LHCN-M2 (cell line): ENCODE results near the gene MUS81. TPM values are rescaled to one million over a fixed set of nuclear protein-coding genes. Genes with fewer than 3 reads are reported as not detected.
"Not testable (repeated sequence)": the region's sequence is repeated elsewhere in the genome, so short reads cannot be mapped to it uniquely, and the experiment has no call there.

Experiments used
- DNase-seq: peaks from one replicate; pipeline ENCODE4 v3.0.0-alpha.2; 2012; ENCODE audit warnings: low read depth
- polyA plus RNA-seq: library from polyadenylated mRNA; unstranded; fragments of >200 nt; gene quantifications from one replicate; pipeline ENCODE4 v1.2.1, GENCODE V29; 2012; ENCODE audit warnings: missing spikeins
- total RNA-seq: library from RNA; depleted of rRNA; stranded (reverse); fragments of >200 nt; gene quantifications from 2 replicates; pipeline ENCODE4 v1.2.3, GENCODE V29; 2014; rRNA removed

MUS81 gene
- total RNA-seq, result 49.4 and 51.7 TPM in 2 replicates
- 38.5 TPM for polyA plus RNA-seq

GRCh38 chr11:65860278-65861164, at the start of gene MUS81:
Gene MUS81, plus strand, starts transcription at chr11:65860433. Its CDS starts 321 bp downstream, at chr11:65860754.
- peak; percentile 98 for DNase-seq

- DNase-seq, result peak; percentile 76
Measured at GRCh38 chr11:65811764-65812475, 48.3 kb upstream of the MUS81 start.

- no peak for DNase-seq
Measured at GRCh38 chr11:65814131-65814985, 45.9 kb upstream of the MUS81 start.

GRCh38 chr11:65814986-65815565, 45.2 kb upstream of the MUS81 start:
- DNase-seq, result no peak

GRCh38 chr11:65816696-65817095, 43.5 kb upstream of the MUS81 start:
- DNase-seq, result no peak

- DNase-seq, result no peak
Measured at GRCh38 chr11:65817312-65817834, 42.9 kb upstream of the MUS81 start.

- DNase-seq, result peak; percentile 76
Measured at GRCh38 chr11:65817835-65818680, 42.2 kb upstream of the MUS81 start.

- no peak for DNase-seq
Measured at GRCh38 chr11:65821107-65821506, 39.1 kb upstream of the MUS81 start.

- DNase-seq, result no peak
Measured at GRCh38 chr11:65822776-65823528, 37.3 kb upstream of the MUS81 start.

GRCh38 chr11:65826984-65827735, 33.1 kb upstream of the MUS81 start:
- no peak for DNase-seq

- DNase-seq, result no peak
Measured at GRCh38 chr11:65829459-65829858, 30.8 kb upstream of the MUS81 start.

GRCh38 chr11:65832231-65832630, 28.0 kb upstream of the MUS81 start:
- not testable (repeated sequence) for DNase-seq

- peak; percentile 81 for DNase-seq
Measured at GRCh38 chr11:65833297-65834030, 26.8 kb upstream of the MUS81 start, which contains the start of gene SNX32. Gene SNX32, plus strand, starts transcription at chr11:65833963. Its CDS starts 103 bp downstream, at chr11:65834066.

GRCh38 chr11:65834202-65834601, 26.0 kb upstream of the MUS81 start:
- no peak for DNase-seq

GRCh38 chr11:65842144-65842543, 18.1 kb upstream of the MUS81 start:
- DNase-seq, result no peak

- DNase-seq, result no peak
Measured at GRCh38 chr11:65843811-65844210, 16.4 kb upstream of the MUS81 start.

GRCh38 chr11:65844231-65844872, 15.9 kb upstream of the MUS81 start:
- no peak for DNase-seq
